Natural killer cell treated with Interleukin-12 subunit alpha and Interleukin-12 subunit beta and Interleukin-15 and Interleukin-18, amount 100 ng/mL, for 72 hours (primary cell): ENCODE measurements around the gene CERS6. TPM values are rescaled to one million over a fixed set of nuclear protein-coding genes. Genes with fewer than 3 reads are reported as not detected.

Experiments
- ATAC-seq, 2 donors: fragments of 150-1000 bp; cut with Tn5 transposase in 1 of 2; sonication (Bioruptor Pico), chemical (Tn5 transposase) in 1 of 2; 2 replicates each; pipeline ENCODE4 v1.10.0; 2021
- DNase-seq: peaks from one replicate; pipeline ENCODE4 v3.0.0; 2022; ENCODE audit warnings: low spot score
- H3K27ac Mint-ChIP-seq, 2 donors: 1 replicate in 1 of 2; 2 replicates in 1 of 2; pipeline ENCODE4 v1.8.0; 2022; ENCODE audit warnings: mixed read lengths in 2 of 2, mild to moderate bottlenecking in 1 of 2, moderate library complexity in 1 of 2
- H3K27me3 Mint-ChIP-seq, 2 donors: 1 replicate in 1 of 2; 2 replicates in 1 of 2; pipeline ENCODE4 v1.8.0; 2022; ENCODE audit warnings: mixed read lengths in 2 of 2
- H3K36me3 Mint-ChIP-seq: one replicate; pipeline ENCODE4 v1.8.0; 2022; ENCODE audit warnings: mixed read lengths
- H3K4me1 Mint-ChIP-seq, 2 donors: 1 replicate in 1 of 2; 2 replicates in 1 of 2; pipeline ENCODE4 v1.8.0; 2022; ENCODE audit warnings: low read depth in 2 of 2, mixed read lengths in 2 of 2, mild to moderate bottlenecking in 1 of 2
- H3K4me3 Mint-ChIP-seq: one replicate; pipeline ENCODE4 v1.8.0; 2022; ENCODE audit warnings: mixed read lengths
- H3K9me3 Mint-ChIP-seq: 2 replicates; pipeline ENCODE4 v1.8.0; 2022; ENCODE audit warnings: mixed read lengths
- total RNA-seq, 2 donors: library from RNA; stranded (reverse); gene quantifications; one replicate each; pipeline ENCODE4 v1.2.3, GENCODE V29; 2022

Gene CERS6
- total RNA-seq, 2 donors from 2014 or later, result 17.8 to 19.5 TPM

GRCh38 chr2:168568476-168569267, 112.6 kb downstream of the CERS6 start:
- Mint-ChIP-seq H3K4me3 (no peak overlapping the region), H3K27me3 (no peaks in the 10 kb centered on the region), H3K36me3 (peaks cover 11% of the 10 kb centered on the region)

GRCh38 chr2:168571061-168571460, 115.0 kb downstream of the CERS6 start:
- Mint-ChIP-seq H3K27ac (no peak overlapping the region), H3K9me3 (no peaks in the 10 kb centered on the region), H3K4me1 (peaks cover 10 to 22% of the 10 kb centered on the region in 2 donors), H3K4me3 (no peak overlapping the region), H3K36me3 (no peaks in the 10 kb centered on the region), H3K27me3 (no peaks in the 10 kb centered on the region)
- ATAC-seq (no peak), DNase-seq (no peak)

More at GRCh38 chr2:168568476-168569267, 112.6 kb downstream of the CERS6 start:
- DNase-seq, result no peak
- Mint-ChIP-seq H3K9me3 (no peaks in the 10 kb centered on the region), H3K4me1 (peaks cover 23 to 32% of the 10 kb centered on the region in 2 donors), H3K27ac (no peak overlapping the region)
- no peak for ATAC-seq

GRCh38 chr2:168573128-168573903, 117.2 kb downstream of the CERS6 start:
- no peak for DNase-seq
- H3K4me1 Mint-ChIP-seq, result peaks cover 10 to 22% of the 10 kb centered on the region in 2 donors
- no peak overlapping the region for H3K4me3 Mint-ChIP-seq
- no peaks in the 10 kb centered on the region for H3K9me3 Mint-ChIP-seq
- H3K27ac Mint-ChIP-seq, result no peak overlapping the region
- H3K36me3 Mint-ChIP-seq, result no peaks in the 10 kb centered on the region
- no peaks in the 10 kb centered on the region for H3K27me3 Mint-ChIP-seq
- no peak for ATAC-seq

DNA sequence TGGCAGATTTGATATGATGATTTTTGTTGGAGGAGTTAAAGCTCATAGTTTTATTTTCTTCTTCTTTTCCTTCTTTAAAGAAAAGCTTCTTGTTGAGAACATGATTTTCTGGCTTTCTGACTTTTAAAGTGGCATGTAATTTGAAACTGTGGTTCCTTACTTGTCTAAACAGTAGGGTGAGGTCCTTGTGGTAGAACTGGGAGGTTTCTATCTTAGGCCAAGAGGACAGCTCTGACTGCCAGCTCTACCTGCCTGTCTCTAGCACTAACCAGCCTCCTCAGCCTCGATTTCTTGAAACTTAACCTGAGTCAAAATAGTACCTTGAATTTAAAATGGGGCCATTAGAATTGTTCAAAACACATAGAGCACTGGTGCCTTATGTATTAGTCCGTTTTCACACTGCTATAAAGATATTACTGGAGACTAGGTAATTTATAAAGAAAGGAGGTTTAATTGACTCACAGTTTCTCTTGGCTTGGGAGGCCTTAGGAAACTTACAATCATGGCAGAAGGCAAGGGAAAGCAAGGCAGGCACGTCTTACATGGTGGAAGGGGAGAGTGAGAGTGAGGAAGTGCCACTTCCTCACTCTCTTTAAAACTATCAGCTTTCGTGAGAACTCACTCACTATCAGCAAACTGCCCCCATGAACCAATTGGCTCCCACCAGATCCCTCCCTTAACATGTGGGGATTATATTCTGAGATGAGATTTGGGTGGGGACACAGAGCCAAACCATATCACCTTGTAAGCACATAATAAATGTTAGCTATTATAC, 119.0 kb downstream of the CERS6 start:
- Mint-ChIP-seq H3K4me1 (peaks cover 10 to 15% of the 10 kb centered on the region in 2 donors), H3K27me3 (no peaks in the 10 kb centered on the region), H3K9me3 (no peaks in the 10 kb centered on the region), H3K36me3 (no peaks in the 10 kb centered on the region), H3K4me3 (no peak overlapping the region), H3K27ac (no peak overlapping the region)
- ATAC-seq (no peak), DNase-seq (no peak)

DNA sequence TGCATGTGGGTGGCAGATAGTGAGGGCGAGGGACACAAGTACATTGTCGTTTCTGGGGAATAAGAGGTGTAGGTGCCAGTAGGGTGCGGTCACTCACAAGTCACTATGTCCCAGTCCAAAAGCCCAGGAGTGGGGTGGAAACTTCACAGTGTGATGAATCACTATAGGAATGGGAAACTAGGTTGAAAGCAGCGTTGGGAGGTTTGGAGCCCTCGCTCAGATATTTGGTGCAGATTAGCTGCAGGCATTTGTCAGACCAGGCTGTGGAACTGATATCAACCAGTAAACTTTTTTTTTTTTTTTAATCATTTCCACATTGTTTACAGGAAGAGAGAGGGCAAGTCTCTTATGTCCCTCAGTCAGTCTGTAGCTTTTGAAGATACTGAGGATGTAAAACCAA, 121.8 kb downstream of the CERS6 start:
- H3K4me3 Mint-ChIP-seq, result no peak overlapping the region
- DNase-seq, result no peak

DNA sequence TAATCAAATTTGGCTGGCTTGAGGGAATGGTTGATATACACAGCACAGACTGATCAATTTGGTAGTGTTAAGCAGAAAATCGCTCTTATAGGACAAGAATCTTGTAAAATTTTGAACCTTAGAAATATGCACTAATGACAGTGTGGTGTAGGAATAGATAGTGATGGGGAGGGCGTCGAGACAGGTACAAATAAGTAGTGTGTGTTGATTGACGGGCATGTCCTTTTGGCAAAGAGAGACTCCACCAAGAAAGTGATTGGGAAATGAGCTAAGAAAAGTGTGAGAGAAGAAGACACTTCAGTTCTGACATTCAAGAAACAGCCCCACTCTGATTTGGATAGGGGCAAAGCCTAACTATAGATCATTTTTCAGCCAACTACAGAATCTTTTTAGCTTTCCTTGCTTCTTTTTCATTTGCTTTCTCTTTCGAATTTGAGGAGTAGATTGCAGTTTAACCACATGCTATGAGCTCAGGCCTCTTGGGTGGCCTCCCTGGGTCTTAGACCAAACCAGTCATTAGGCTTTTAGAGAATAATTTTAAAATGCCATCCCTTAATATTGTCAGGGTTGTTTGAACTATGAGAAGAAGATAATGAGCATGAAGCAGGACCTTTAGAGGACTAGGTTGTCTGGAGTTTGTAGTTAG, 127.1 kb downstream of the CERS6 start:
- H3K27ac Mint-ChIP-seq, result peak overlapping the region; percentile 81 to 87
- H3K9me3 Mint-ChIP-seq, result no peaks in the 10 kb centered on the region
- peaks cover 35 to 38% of the 10 kb centered on the region in 2 donors for H3K4me1 Mint-ChIP-seq
- DNase-seq (no peak), ATAC-seq (peak; percentile 82 to 84)
- H3K4me3 Mint-ChIP-seq, result peak overlapping the region; percentile 79
- no peaks in the 10 kb centered on the region for H3K36me3 Mint-ChIP-seq
- no peaks in the 10 kb centered on the region for H3K27me3 Mint-ChIP-seq

More for the DNA sequence above, 121.8 kb downstream of the CERS6 start:
- H3K27ac Mint-ChIP-seq, result no peak overlapping the region
- H3K9me3 Mint-ChIP-seq, result no peaks in the 10 kb centered on the region
- no peaks in the 10 kb centered on the region for H3K36me3 Mint-ChIP-seq
- ATAC-seq, result no peak
- no peaks in the 10 kb centered on the region for H3K27me3 Mint-ChIP-seq
- H3K4me1 Mint-ChIP-seq, result peaks cover 17 to 21% of the 10 kb centered on the region in 2 donors

GRCh38 chr2:168583710-168584521, 127.8 kb downstream of the CERS6 start:
- Mint-ChIP-seq H3K27ac (peak overlapping the region; percentile 81 to 87), H3K36me3 (no peaks in the 10 kb centered on the region), H3K4me1 (peaks cover 35 to 41% of the 10 kb centered on the region in 2 donors), H3K27me3 (no peaks in the 10 kb centered on the region), H3K4me3 (peak overlapping the region; percentile 79), H3K9me3 (no peaks in the 10 kb centered on the region)
- ATAC-seq (no peak), DNase-seq (no peak)

DNA sequence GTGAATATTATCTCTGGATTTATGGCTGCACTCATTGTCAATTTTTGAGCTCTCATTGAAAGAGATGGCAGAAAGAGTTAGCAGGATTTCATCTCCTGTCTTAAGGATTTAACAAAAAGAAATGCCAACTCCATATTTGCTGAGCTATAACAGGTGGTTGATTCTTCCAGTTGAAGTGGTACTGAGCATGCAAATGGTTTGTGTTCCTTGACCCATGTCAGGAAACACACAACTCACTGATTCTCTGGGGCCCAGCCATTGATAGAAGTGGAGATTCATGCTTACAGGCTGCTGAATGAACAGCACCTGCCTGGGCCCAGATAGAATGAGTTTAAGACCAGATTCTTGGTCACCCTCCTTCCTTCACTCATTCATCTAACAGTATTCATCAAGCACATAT, 128.8 kb downstream of the CERS6 start:
- Mint-ChIP-seq H3K27ac (peak overlapping the region in 1 of 2 donors; percentile 87), H3K36me3 (no peaks in the 10 kb centered on the region), H3K27me3 (no peaks in the 10 kb centered on the region), H3K4me1 (peaks cover 35 to 38% of the 10 kb centered on the region in 2 donors), H3K4me3 (no peak overlapping the region), H3K9me3 (no peaks in the 10 kb centered on the region)
- no peak for ATAC-seq
- no peak for DNase-seq

GRCh38 chr2:168585700-168586099, 129.6 kb downstream of the CERS6 start:
- Mint-ChIP-seq H3K27ac (no peak overlapping the region), H3K27me3 (no peaks in the 10 kb centered on the region), H3K4me1 (peaks cover 35 to 38% of the 10 kb centered on the region in 2 donors), H3K36me3 (no peaks in the 10 kb centered on the region), H3K9me3 (no peaks in the 10 kb centered on the region), H3K4me3 (no peak overlapping the region)
- ATAC-seq (no peak), DNase-seq (no peak)

- H3K9me3 Mint-ChIP-seq, result no peaks in the 10 kb centered on the region
- ATAC-seq (no peak), DNase-seq (no peak)
- H3K4me3 Mint-ChIP-seq, result no peak overlapping the region
- H3K4me1 Mint-ChIP-seq, result peaks cover 27 to 38% of the 10 kb centered on the region in 2 donors
- no peaks in the 10 kb centered on the region for H3K36me3 Mint-ChIP-seq
- H3K27ac Mint-ChIP-seq, result no peak overlapping the region
- H3K27me3 Mint-ChIP-seq, result no peaks in the 10 kb centered on the region
Observed at GRCh38 chr2:168587307-168587706, 131.2 kb downstream of the CERS6 start.

GRCh38 chr2:168589236-168590211, 133.5 kb downstream of the CERS6 start:
- no peaks in the 10 kb centered on the region for H3K36me3 Mint-ChIP-seq
- peaks cover 7 to 23% of the 10 kb centered on the region in 2 donors for H3K4me1 Mint-ChIP-seq
- H3K9me3 Mint-ChIP-seq, result no peaks in the 10 kb centered on the region
- DNase-seq (no peak), ATAC-seq (no peak)
- H3K27me3 Mint-ChIP-seq, result no peaks in the 10 kb centered on the region
- no peak overlapping the region for H3K27ac Mint-ChIP-seq
- no peak overlapping the region for H3K4me3 Mint-ChIP-seq
